Left renal pelvis (tissue), 4 donors: Measurements from ENCODE around the gene PLCB1. TPM values are rescaled to one million over a fixed set of nuclear protein-coding genes. Genes with fewer than 3 reads are reported as not detected.

Experiments
- DNase-seq, 4 donors: peaks; one replicate each; pipeline ENCODE4 v3.0.0-alpha.2; 2013; ENCODE audit warnings: low read depth in 4 of 4, low spot score in 3 of 4
- polyA plus RNA-seq, 4 donors: library from polyadenylated mRNA; unstranded; fragments of 120-200 nt; gene quantifications; one replicate each; pipeline ENCODE4 v1.2.1, GENCODE V29; 2013; ENCODE audit not compliant: insufficient read length in 4 of 4

The PLCB1 gene
- polyA plus RNA-seq, 4 donors = 23.0 to 66.7 (median 42.2) TPM

GRCh38 chr20:8128291-8129060 is 3.6 kb upstream of the PLCB1 start:
- DNase-seq = no peak

GRCh38 chr20:8129211-8129976 is 2.7 kb upstream of the PLCB1 start:
- no peak for DNase-seq

GRCh38 chr20:8130840-8131526 is 1.1 kb upstream of the PLCB1 start:
- no peak for DNase-seq

GRCh38 chr20:8132484-8133309 is 631 bp downstream of the PLCB1 start:
- DNase-seq = no peak

GRCh38 chr20:8133310-8133768 is 1.3 kb downstream of the PLCB1 start:
- DNase-seq = no peak

- DNase-seq = no peak
Observed at GRCh38 chr20:8133851-8134451, 1.9 kb downstream of the PLCB1 start.

- no peak for DNase-seq
Observed at GRCh38 chr20:8139899-8140298, 7.8 kb downstream of the PLCB1 start.

GRCh38 chr20:8143474-8143873 is 11.4 kb downstream of the PLCB1 start:
- DNase-seq = no peak

- DNase-seq = no peak
Observed at GRCh38 chr20:8144282-8145245, 12.5 kb downstream of the PLCB1 start.

- no peak for DNase-seq
Observed at GRCh38 chr20:8145246-8146168, 13.4 kb downstream of the PLCB1 start.

- DNase-seq = no peak
Observed at GRCh38 chr20:8147476-8147875, 15.4 kb downstream of the PLCB1 start.

GRCh38 chr20:8148501-8148900 is 16.4 kb downstream of the PLCB1 start:
- no peak for DNase-seq

- DNase-seq = no peak
Observed at GRCh38 chr20:8150591-8150990, 18.5 kb downstream of the PLCB1 start.

- no peak for DNase-seq
Observed at GRCh38 chr20:8151372-8151771, 19.3 kb downstream of the PLCB1 start.

- DNase-seq = no peak
Observed at GRCh38 chr20:8152183-8152582, 20.1 kb downstream of the PLCB1 start.

- no peak for DNase-seq
Observed at GRCh38 chr20:8152847-8153246, 20.8 kb downstream of the PLCB1 start.

- DNase-seq = no peak
Observed at GRCh38 chr20:8153281-8153908, 21.3 kb downstream of the PLCB1 start.
